T-cell (primary cell): Measurements from ENCODE around the gene HMGCL. TPM values are rescaled to one million over a fixed set of nuclear protein-coding genes. Genes with fewer than 3 reads are reported as not detected.
A peak's percentile ranks its signal among the peaks of the same experiment; 100 is the strongest.
"Not testable (repeated sequence)": the region's sequence is repeated elsewhere in the genome, so short reads cannot be mapped to it uniquely, and the experiment has no call there.

ENCODE experiments used
- ATAC-seq, 4 experiments: fragments of 200-7000 bp in 3 of 4; fragments of 150-1000 bp in 1 of 4; cut with Tn5 transposase; replicated peaks in 1 of 4; 1 replicate in 3 of 4; 2 replicates in 1 of 4; pipeline ENCODE4 v1.10.0; 2021; ENCODE audit warnings: moderate library complexity in 3 of 4, mild to moderate bottlenecking in 2 of 4, moderate number of reproducible peaks in 1 of 4
- CTCF ChIA-PET, 2 donors: fragments of 300-600 bp; sonication (Branson Sonifier 250); formaldehyde crosslinking; loops; one replicate each; lab custom pipeline; 2022; ENCODE audit warnings: antibody characterized with exemption in 2 of 2; lab: Charles Lee
- POLR2A ChIA-PET, 2 donors: fragments of 300-600 bp; sonication (Branson Sonifier 250); formaldehyde crosslinking; loops; one replicate each; lab custom pipeline; 2022; ENCODE audit warnings: antibody characterized with exemption in 2 of 2; lab: Charles Lee
- DNase-seq, 35 experiments: peaks; one replicate each; pipeline versions ENCODE4 v3.0.0 to v3.0.0-alpha.2; 2013 to 2023
- H3K27ac ChIP-seq: one replicate; pipeline ENCODE4 v1.5.1; 2013; ENCODE audit warnings: low read length
- H3K27me3 ChIP-seq, 2 experiments: replicated peaks in 1 of 2; 1 replicate in 1 of 2; 2 replicates in 1 of 2; pipeline versions ENCODE4 v1.6.1 to v1.7.0; 2013; ENCODE audit warnings: low read length in 1 of 2, mixed read lengths in 1 of 2; ENCODE audit not compliant: control insufficient read depth in 2 of 2, insufficient read depth in 2 of 2; ENCODE audit errors: extremely low read depth in 1 of 2
- H3K36me3 ChIP-seq, 2 donors: 1 replicate in 1 of 2; 2 replicates in 1 of 2; pipeline versions ENCODE4 v1.6.1 to v1.7.0; 2013; ENCODE audit warnings: low read length in 1 of 2; ENCODE audit not compliant: control insufficient read depth in 2 of 2, insufficient read depth in 1 of 2; ENCODE audit errors: extremely low read depth in 1 of 2
- H3K4me1 ChIP-seq, 2 experiments: 1 replicate in 1 of 2; 2 replicates in 1 of 2; pipeline versions ENCODE4 v1.6.1 to v1.7.0; 2013; ENCODE audit warnings: low read length in 2 of 2, mixed read lengths in 1 of 2; ENCODE audit not compliant: insufficient read depth in 2 of 2, control insufficient read depth in 1 of 2; ENCODE audit errors: extremely low read depth in 1 of 2
- H3K4me3 ChIP-seq, 2 donors: 1 replicate in 1 of 2; 2 replicates in 1 of 2; pipeline versions ENCODE4 v1.5.1 to v1.7.0; 2013; ENCODE audit warnings: mild to moderate bottlenecking in 2 of 2, low read length in 1 of 2, moderate library complexity in 1 of 2; ENCODE audit not compliant: control insufficient read depth in 1 of 2; ENCODE audit errors: extremely low read depth in 1 of 2
- H3K9me3 ChIP-seq: 2 replicates; pipeline ENCODE4 v1.7.0; 2013
- H3K27ac Mint-ChIP-seq, 2 donors: one replicate each; pipeline ENCODE4 v1.8.0; 2020 to 2021; ENCODE audit warnings: mild to moderate bottlenecking in 2 of 2, mixed read lengths in 2 of 2
- H3K27me3 Mint-ChIP-seq, 2 donors: one replicate each; pipeline ENCODE4 v1.8.0; 2021 to 2022; ENCODE audit warnings: mixed read lengths in 2 of 2
- H3K36me3 Mint-ChIP-seq: one replicate; pipeline ENCODE4 v1.8.0; 2021; ENCODE audit warnings: mixed read lengths
- H3K4me1 Mint-ChIP-seq, 3 donors: one replicate each; pipeline ENCODE4 v1.8.0; 2020 to 2022; ENCODE audit warnings: mixed read lengths in 3 of 3, mild to moderate bottlenecking in 1 of 3
- H3K4me3 Mint-ChIP-seq, 3 donors: one replicate each; pipeline ENCODE4 v1.8.0; 2020 to 2022; ENCODE audit warnings: mild to moderate bottlenecking in 3 of 3, mixed read lengths in 3 of 3, moderate library complexity in 3 of 3
- H3K9me3 Mint-ChIP-seq, 3 donors: one replicate each; pipeline ENCODE4 v1.8.0; 2020 to 2022; ENCODE audit warnings: mixed read lengths in 3 of 3
- WGBS: methylation state at CpG from one replicate; pipeline ENCODE4 v1.1.5; 2013; ENCODE audit warnings: missing lambda C conversion rate; ENCODE audit not compliant: insufficient coverage; 5-methylcytosine and 5-hydroxymethylcytosine counted together
- total RNA-seq, 35 experiments: library from RNA in 6 of 35; stranded (reverse) in 6 of 35; fragments of 120-200 nt in 1 of 35; gene quantifications; one replicate each; pipeline versions ENCODE4 v1.2.1 to v1.2.4 and lab custom pipeline; 2013 to 2026

HMGCL gene
- total RNA-seq, 5 donors from 2014 or later (not counting 1 experiment from before 2014, with no cell fraction given): 14.5 to 39.0 (median 32.9) TPM

DNA sequence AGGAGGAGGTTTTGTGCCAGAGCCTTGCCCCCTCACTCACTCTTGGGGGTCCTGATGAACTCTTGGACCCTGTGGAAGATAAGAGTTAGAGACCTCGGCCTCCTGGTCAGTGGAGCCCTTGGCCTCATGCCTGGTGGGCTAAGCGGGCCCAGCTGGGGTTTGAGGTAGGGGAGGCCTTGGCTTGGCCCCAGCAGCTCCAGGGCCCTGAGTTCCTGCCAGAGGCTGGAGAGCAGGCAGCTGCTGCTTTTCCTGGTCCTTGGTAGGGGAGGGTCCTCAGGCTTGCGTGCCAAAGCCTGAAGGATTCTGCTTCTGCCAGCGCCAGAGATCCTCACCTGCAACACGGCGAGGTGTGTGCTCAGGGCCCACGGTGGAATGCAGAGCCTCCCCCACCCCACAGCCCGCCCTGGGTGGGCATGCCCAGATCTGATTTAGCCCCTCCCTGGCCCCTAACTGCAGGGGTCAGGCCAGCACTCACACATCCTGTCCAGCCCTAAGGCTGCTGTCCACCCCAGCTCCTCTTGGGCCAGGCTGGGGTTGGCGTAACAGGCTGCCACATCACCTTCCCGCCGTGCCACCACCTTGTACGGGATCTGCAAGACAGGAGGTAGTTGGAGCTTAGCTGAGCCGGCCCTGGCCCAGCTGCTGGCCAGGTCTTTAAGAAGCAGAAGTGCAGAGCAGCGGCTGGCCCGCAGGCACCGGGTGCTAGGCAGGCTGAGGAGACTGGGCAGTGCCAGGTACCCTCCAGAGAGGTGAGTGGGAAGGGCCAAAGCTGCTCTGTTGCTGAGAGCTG is 29.4 kb downstream of the HMGCL start:
- ChIA-PET POLR2A (interaction anchor here in 1 of 2 donors (0.6 to 0.9 kb wide), 2 partner anchors 17 to 1758 kb away, joined by 4 to 5 read pairs; no protein-coding TSS in a partner anchor), CTCF (interaction anchor here in 1 of 2 donors (0.6 kb wide), 1 partner anchor 20 kb away, joined by 5 read pairs; no protein-coding TSS in a partner anchor)
- 93% methylated on average over 14 of the region's 16 CpGs for WGBS

GRCh38 chr1:23794732-23795182 is 30.5 kb downstream of the HMGCL start:
- H3K4me3 ChIP-seq, H3K27me3 ChIP-seq, H3K27me3 Mint-ChIP-seq, POLR2A ChIA-PET, H3K9me3 ChIP-seq, DNase-seq, H3K27ac ChIP-seq, ATAC-seq, H3K36me3 Mint-ChIP-seq, H3K4me3 Mint-ChIP-seq, H3K27ac Mint-ChIP-seq, H3K9me3 Mint-ChIP-seq: not testable (repeated sequence)
- H3K4me1 Mint-ChIP-seq: peaks cover 32 to 38% (median 33%) of the 10 kb centered on the region in 3 donors
- WGBS: 83% methylated on average over 1 of the region's 9 CpGs
- Histone ChIP-seq H3K36me3 (peaks cover 0 to 34% of the 10 kb centered on the region in 2 donors), H3K4me1 (peaks cover 4 to 44% of the 10 kb centered on the region in 2 experiments)
- CTCF ChIA-PET: interaction anchor here in 1 of 2 donors (0.6 kb wide), 1 partner anchor 28 kb away, joined by 3 read pairs; no protein-coding TSS in a partner anchor

More for the DNA sequence above, 29.4 kb downstream of the HMGCL start:
- Histone ChIP-seq H3K4me3 (no peak overlapping the region), H3K27me3 (no peaks in the 10 kb centered on the region), H3K4me1 (peaks cover 4 to 41% of the 10 kb centered on the region in 2 experiments), H3K9me3 (no peaks in the 10 kb centered on the region), H3K27ac (no peak overlapping the region), H3K36me3 (peaks cover 0 to 34% of the 10 kb centered on the region in 2 donors)
- H3K4me1 Mint-ChIP-seq: peaks cover 25 to 35% (median 28%) of the 10 kb centered on the region in 3 donors
- H3K36me3 Mint-ChIP-seq: peaks cover 3% of the 10 kb centered on the region
- DNase-seq: no peak
- no peaks in the 10 kb centered on the region for H3K9me3 Mint-ChIP-seq
- H3K27me3 Mint-ChIP-seq: no peaks in the 10 kb centered on the region
- ATAC-seq: no peak
- H3K27ac Mint-ChIP-seq: no peak overlapping the region
- no peak overlapping the region for H3K4me3 Mint-ChIP-seq

DNA sequence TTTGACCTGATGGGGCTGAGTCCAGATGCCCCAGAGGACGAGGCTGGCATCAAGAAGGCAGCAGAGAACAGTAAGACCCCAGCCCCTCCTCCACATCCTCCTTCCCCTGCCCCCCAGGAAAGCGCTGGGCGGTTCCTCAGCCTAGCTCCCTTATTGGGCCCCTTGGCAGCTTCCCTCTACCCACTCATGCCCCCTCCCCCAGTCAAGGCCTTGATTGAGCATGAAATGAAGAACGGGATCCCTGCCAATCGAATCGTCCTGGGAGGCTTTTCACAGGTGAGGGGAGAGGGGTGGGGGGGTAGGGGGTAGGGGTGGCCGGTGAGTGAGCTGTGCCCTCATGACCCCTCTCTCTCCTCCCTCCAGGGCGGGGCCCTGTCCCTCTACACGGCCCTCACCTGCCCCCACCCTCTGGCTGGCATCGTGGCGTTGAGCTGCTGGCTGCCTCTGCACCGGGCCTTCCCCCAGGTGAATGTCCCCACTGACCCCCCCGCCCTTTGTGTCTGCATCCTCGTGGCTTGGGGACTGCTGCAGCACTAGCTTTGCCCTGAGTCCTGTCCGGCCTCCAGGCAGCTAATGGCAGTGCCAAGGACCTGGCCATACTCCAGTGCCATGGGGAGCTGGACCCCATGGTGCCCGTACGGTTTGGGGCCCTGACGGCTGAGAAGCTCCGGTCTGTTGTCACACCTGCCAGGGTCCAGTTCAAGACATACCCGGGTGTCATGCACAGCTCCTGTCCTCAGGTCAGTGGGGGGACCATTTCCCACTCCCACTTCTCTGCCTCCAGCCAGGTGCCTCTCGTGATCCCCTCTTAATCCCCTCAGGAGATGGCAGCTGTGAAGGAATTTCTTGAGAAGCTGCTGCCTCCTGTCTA is 31.1 kb downstream of the HMGCL start:
- Histone ChIP-seq H3K36me3 (peaks cover 0 to 34% of the 10 kb centered on the region in 2 donors), H3K4me3 (no peak overlapping the region), H3K27ac (no peak overlapping the region), H3K9me3 (no peaks in the 10 kb centered on the region), H3K27me3 (no peaks in the 10 kb centered on the region), H3K4me1 (peaks cover 2 to 37% of the 10 kb centered on the region in 2 experiments)
- H3K27ac Mint-ChIP-seq: peak overlapping the region in 1 of 2 donors; percentile 73
- 90% methylated on average over 8 of the region's 21 CpGs for WGBS
- CTCF ChIA-PET: interaction anchor here (0.6 to 1.2 kb wide), 3 partner anchors 14 to 45 kb away, joined by 3 to 4 read pairs (median 3); no protein-coding TSS in a partner anchor
- POLR2A ChIA-PET: no interaction called here
- H3K4me1 Mint-ChIP-seq: peaks cover 26 to 35% (median 29%) of the 10 kb centered on the region in 3 donors
- DNase-seq (no peak), ATAC-seq (no peak)
- peaks cover 3% of the 10 kb centered on the region for H3K36me3 Mint-ChIP-seq
- H3K9me3 Mint-ChIP-seq: no peaks in the 10 kb centered on the region
- H3K27me3 Mint-ChIP-seq: no peaks in the 10 kb centered on the region
- H3K4me3 Mint-ChIP-seq: no peak overlapping the region

GRCh38 chr1:23793018-23793781 is 32.0 kb downstream of the HMGCL start:
- 58% methylated on average over 11 of the region's 16 CpGs for WGBS
- ChIA-PET CTCF (interaction anchor here (0.6 to 1.2 kb wide), 2 partner anchors 13 to 46 kb away, joined by 3 to 4 read pairs; no protein-coding TSS in a partner anchor), POLR2A (no interaction called here)
- no peak overlapping the region for H3K4me3 ChIP-seq
- Mint-ChIP-seq H3K27me3 (no peaks in the 10 kb centered on the region), H3K9me3 (no peaks in the 10 kb centered on the region), H3K36me3 (peaks cover 3% of the 10 kb centered on the region), H3K4me3 (peak overlapping the region in 2 of 3 donors; percentile 43 to 83), H3K4me1 (peaks cover 25 to 28% (median 28%) of the 10 kb centered on the region in 3 donors), H3K27ac (peak overlapping the region; percentile 49 to 73)
- H3K9me3 ChIP-seq: no peaks in the 10 kb centered on the region
- H3K27me3 ChIP-seq: no peaks in the 10 kb centered on the region
- peaks cover 2 to 32% of the 10 kb centered on the region in 2 experiments for H3K4me1 ChIP-seq
- peaks cover 0 to 34% of the 10 kb centered on the region in 2 donors for H3K36me3 ChIP-seq
- DNase-seq: peak in 15 of 35 experiments; percentile 25 to 58 (median 33)
- peak in 1 of 4 experiments; percentile 11 for ATAC-seq
- H3K27ac ChIP-seq: no peak overlapping the region

DNA sequence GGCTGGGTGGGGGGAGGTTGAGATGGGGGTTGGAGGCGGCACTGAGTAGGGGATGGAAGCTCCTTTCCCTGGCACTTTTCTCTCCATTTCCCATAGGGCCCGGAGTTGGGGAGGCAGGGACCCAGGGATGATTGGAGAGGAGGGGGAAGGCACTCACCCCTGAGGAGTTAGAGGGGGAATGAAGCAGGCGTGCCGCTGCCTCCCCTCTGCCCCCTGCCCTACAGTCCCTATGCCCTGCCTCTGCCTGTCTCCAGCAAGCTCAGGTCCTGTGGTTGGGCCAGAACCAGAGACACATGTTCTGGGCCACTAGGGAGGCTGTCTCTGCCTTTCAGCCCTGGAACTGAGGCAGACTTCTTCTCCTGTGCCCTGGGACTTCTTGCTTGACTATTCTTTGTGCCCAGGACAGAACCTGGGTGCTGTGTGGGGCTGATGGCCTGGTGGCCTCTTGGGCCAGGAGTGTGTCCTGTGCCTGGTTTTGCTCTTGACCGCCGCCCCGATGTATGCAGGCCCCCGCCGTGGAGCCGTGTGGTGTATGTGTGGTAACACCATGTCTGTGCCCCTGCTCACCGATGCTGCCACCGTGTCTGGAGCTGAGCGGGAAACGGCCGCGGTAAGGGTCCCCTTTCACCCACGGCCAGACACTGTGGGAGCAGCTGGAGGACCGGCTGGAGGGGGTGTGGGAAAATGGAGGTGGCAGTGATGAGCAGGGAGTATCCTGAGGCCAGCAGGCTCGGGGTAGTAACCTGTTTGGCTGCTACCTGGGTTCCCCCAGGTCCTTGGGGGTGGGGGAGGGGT is 32.9 kb downstream of the HMGCL start:
- Mint-ChIP-seq H3K36me3 (peaks cover 12% of the 10 kb centered on the region), H3K4me3 (peak overlapping the region; percentile 83 to 94 (median 92)), H3K27ac (peak overlapping the region; percentile 95 to 96), H3K9me3 (no peaks in the 10 kb centered on the region), H3K27me3 (no peaks in the 10 kb centered on the region), H3K4me1 (peaks cover 25 to 30% (median 28%) of the 10 kb centered on the region in 3 donors)
- Histone ChIP-seq H3K27me3 (no peaks in the 10 kb centered on the region), H3K9me3 (no peaks in the 10 kb centered on the region), H3K4me3 (no peak overlapping the region), H3K27ac (peak overlapping the region; percentile 83), H3K36me3 (peaks cover under 1 to 38% of the 10 kb centered on the region in 2 donors), H3K4me1 (peaks cover 2 to 32% of the 10 kb centered on the region in 2 experiments)
- ChIA-PET CTCF (interaction anchor here in 1 of 2 donors (0.6 to 2.3 kb wide), 5 partner anchors 9 to 165 kb away, joined by 3 to 10 read pairs (median 5); partner anchors contain the start of genes GALE and PITHD1), POLR2A (interaction anchor here in 1 of 2 donors (0.5 kb wide), 1 partner anchor 34 kb away, joined by 7 read pairs; no protein-coding TSS in a partner anchor)
- peak in 1 of 35 experiments; percentile 28 for DNase-seq
- WGBS: 85% methylated on average over 15 of the region's 19 CpGs
- ATAC-seq: no peak
